Astrocyte (in vitro differentiated cells and primary cell): Measurements from ENCODE around the gene ABCG4. TPM values are rescaled to one million over a fixed set of nuclear protein-coding genes. Genes with fewer than 3 reads are reported as not detected.

Experiments used
- DNase-seq: peaks from one replicate; pipeline ENCODE4 v3.0.0-alpha.2; 2010; ENCODE audit warnings: low read depth
- FAIRE-seq: peaks from 2 replicates; lab custom pipeline; 2011; peaks lifted over from hg19 to GRCh38; lab: Jason Lieb, UNC
- H2AFZ ChIP-seq: 2 replicates; pipeline ENCODE4 v1.6.0; 2012; ENCODE audit warnings: low read depth, low read length, inconsistent platforms
- H3K27ac ChIP-seq: 2 replicates; pipeline ENCODE4 v1.5.1; 2011; ENCODE audit warnings: low read depth, low read length, inconsistent platforms
- H3K27me3 ChIP-seq: 2 replicates; pipeline ENCODE4 v1.6.0; 2011; ENCODE audit warnings: low read length, inconsistent platforms; ENCODE audit not compliant: insufficient read depth
- H3K36me3 ChIP-seq: 2 replicates; pipeline ENCODE4 v1.5.1; 2011; ENCODE audit warnings: low read length, inconsistent platforms; ENCODE audit not compliant: insufficient read depth
- H3K4me1 ChIP-seq: 2 replicates; pipeline ENCODE4 v1.5.1; 2011; ENCODE audit warnings: low read length, inconsistent platforms; ENCODE audit not compliant: insufficient read depth
- H3K4me2 ChIP-seq: 2 replicates; pipeline ENCODE4 v1.6.0; 2012; ENCODE audit warnings: low read length, inconsistent platforms
- H3K4me3 ChIP-seq: 2 replicates; pipeline ENCODE4 v1.5.1; 2011; ENCODE audit warnings: low read depth, mild to moderate bottlenecking, low read length, inconsistent platforms; ENCODE audit not compliant: insufficient read depth
- H3K79me2 ChIP-seq: 2 replicates; pipeline ENCODE4 v1.6.0; 2012; ENCODE audit warnings: mild to moderate bottlenecking, low read length, inconsistent platforms; ENCODE audit not compliant: insufficient read depth
- H3K9ac ChIP-seq: 2 replicates; pipeline ENCODE4 v1.6.0; 2012; ENCODE audit warnings: mild to moderate bottlenecking, low read length, inconsistent platforms
- H3K9me3 ChIP-seq: 2 replicates; pipeline ENCODE4 v1.5.1; 2012; ENCODE audit warnings: low read depth, mild to moderate bottlenecking, low read length, inconsistent platforms; ENCODE audit not compliant: insufficient read depth
- H4K20me1 ChIP-seq: 2 replicates; pipeline ENCODE4 v1.6.0; 2012; ENCODE audit warnings: low read length, inconsistent platforms; ENCODE audit not compliant: insufficient read depth
- H3K27ac Mint-ChIP-seq: one replicate; pipeline ENCODE4 v1.8.0; 2021; ENCODE audit warnings: mild to moderate bottlenecking, mixed read lengths; ENCODE audit not compliant: unreplicated experiment
- H3K27me3 Mint-ChIP-seq: one replicate; pipeline ENCODE4 v1.8.0; 2021; ENCODE audit warnings: low read depth, mixed read lengths; ENCODE audit not compliant: unreplicated experiment
- H3K36me3 Mint-ChIP-seq: one replicate; pipeline ENCODE4 v1.8.0; 2021; ENCODE audit warnings: low read depth, mixed read lengths; ENCODE audit not compliant: unreplicated experiment
- H3K4me1 Mint-ChIP-seq: one replicate; pipeline ENCODE4 v1.8.0; 2021; ENCODE audit warnings: low read depth, mixed read lengths; ENCODE audit not compliant: unreplicated experiment
- H3K4me3 Mint-ChIP-seq: one replicate; pipeline ENCODE4 v1.8.0; 2021; ENCODE audit warnings: mild to moderate bottlenecking, moderate library complexity, mixed read lengths; ENCODE audit not compliant: unreplicated experiment
- H3K9me3 Mint-ChIP-seq: one replicate; pipeline ENCODE4 v1.8.0; 2021; ENCODE audit warnings: mild to moderate bottlenecking, mixed read lengths; ENCODE audit not compliant: unreplicated experiment
- CTCF ChIP-seq: IDR thresholded peaks from 2 replicates; pipeline ENCODE4 v1.5.1; 2011; ENCODE audit warnings: low read depth, mild to moderate bottlenecking, inconsistent platforms, low read length, moderate library complexity; ENCODE audit not compliant: insufficient read depth
- EZH2 ChIP-seq: IDR thresholded peaks from 2 replicates; pipeline ENCODE4 v1.6.1; 2012; ENCODE audit warnings: mild to moderate bottlenecking, low read length, inconsistent platforms; ENCODE audit not compliant: insufficient read depth
- total RNA-seq: library from RNA; stranded (reverse); gene quantifications from 2 replicates; pipeline ENCODE4 v1.2.1, GENCODE V29; 2021

Gene ABCG4
- total RNA-seq, 1 donor from 2014 or later, result 1.5 TPM

GRCh38 chr11:119194811-119195440, 46.1 kb downstream of the ABCG4 start:
- Histone ChIP-seq H3K4me1 (no peaks in the 10 kb centered on the region), H3K9ac (no peak overlapping the region), H3K9me3 (no peaks in the 10 kb centered on the region), H3K4me3 (no peak overlapping the region), H4K20me1 (no peaks in the 10 kb centered on the region), H3K4me2 (no peak overlapping the region), H2AFZ (no peak overlapping the region), H3K27ac (no peak overlapping the region), H3K79me2 (no peaks in the 10 kb centered on the region), H3K36me3 (no peaks in the 10 kb centered on the region), H3K27me3 (no peaks in the 10 kb centered on the region)
- H3K4me1 Mint-ChIP-seq, result no peaks in the 10 kb centered on the region
- DNase-seq (no peak), FAIRE-seq (no peak)
- no peak overlapping the region for H3K27ac Mint-ChIP-seq
- H3K4me3 Mint-ChIP-seq, result peak overlapping the region; percentile 20
- H3K36me3 Mint-ChIP-seq, result peaks cover 2% of the 10 kb centered on the region
- no peak for TF ChIP-seq CTCF
- TF ChIP-seq EZH2, result no peak
- H3K27me3 Mint-ChIP-seq, result peaks cover 7% of the 10 kb centered on the region
- H3K9me3 Mint-ChIP-seq, result no peaks in the 10 kb centered on the region

DNA sequence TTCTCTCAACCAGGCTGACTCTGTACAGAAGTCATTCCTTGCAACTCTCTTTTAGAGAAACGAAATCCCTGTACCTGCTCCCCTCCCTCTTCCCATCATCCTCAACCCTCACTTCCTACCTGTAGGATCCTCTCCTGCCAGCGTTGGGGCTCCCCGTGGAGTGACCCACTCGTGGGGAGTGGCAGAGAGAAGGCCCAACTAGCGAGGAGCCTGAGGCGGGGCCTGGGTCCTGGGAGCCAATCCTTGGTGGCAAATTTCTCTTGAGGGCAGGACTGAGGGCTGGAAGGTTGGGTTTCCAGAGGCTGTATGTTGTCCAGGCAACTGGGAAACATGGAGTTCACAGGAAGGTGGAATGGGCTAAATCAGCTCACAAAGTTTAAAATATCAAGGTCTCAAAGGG, 46.8 kb downstream of the ABCG4 start:
- H3K27ac Mint-ChIP-seq, result no peak overlapping the region
- H3K4me3 ChIP-seq, result no peak overlapping the region
- H3K4me1 ChIP-seq, result no peaks in the 10 kb centered on the region
- no peak overlapping the region for H3K27ac ChIP-seq
- peak overlapping the region; percentile 38 for H3K4me2 ChIP-seq
- H3K36me3 Mint-ChIP-seq, result peaks cover 2% of the 10 kb centered on the region
- no peaks in the 10 kb centered on the region for H3K9me3 ChIP-seq
- DNase-seq (peak; percentile 39), FAIRE-seq (no peak)
- no peaks in the 10 kb centered on the region for H3K4me1 Mint-ChIP-seq
- H3K36me3 ChIP-seq, result no peaks in the 10 kb centered on the region
- TF ChIP-seq EZH2, result no peak
- no peak for TF ChIP-seq CTCF
- H3K27me3 Mint-ChIP-seq, result peaks cover 7% of the 10 kb centered on the region
- H3K9me3 Mint-ChIP-seq, result no peaks in the 10 kb centered on the region
- H4K20me1 ChIP-seq, result no peaks in the 10 kb centered on the region
- no peak overlapping the region for H2AFZ ChIP-seq
- H3K79me2 ChIP-seq, result no peaks in the 10 kb centered on the region
- no peak overlapping the region for H3K9ac ChIP-seq
- no peak overlapping the region for H3K4me3 Mint-ChIP-seq
- H3K27me3 ChIP-seq, result no peaks in the 10 kb centered on the region

DNA sequence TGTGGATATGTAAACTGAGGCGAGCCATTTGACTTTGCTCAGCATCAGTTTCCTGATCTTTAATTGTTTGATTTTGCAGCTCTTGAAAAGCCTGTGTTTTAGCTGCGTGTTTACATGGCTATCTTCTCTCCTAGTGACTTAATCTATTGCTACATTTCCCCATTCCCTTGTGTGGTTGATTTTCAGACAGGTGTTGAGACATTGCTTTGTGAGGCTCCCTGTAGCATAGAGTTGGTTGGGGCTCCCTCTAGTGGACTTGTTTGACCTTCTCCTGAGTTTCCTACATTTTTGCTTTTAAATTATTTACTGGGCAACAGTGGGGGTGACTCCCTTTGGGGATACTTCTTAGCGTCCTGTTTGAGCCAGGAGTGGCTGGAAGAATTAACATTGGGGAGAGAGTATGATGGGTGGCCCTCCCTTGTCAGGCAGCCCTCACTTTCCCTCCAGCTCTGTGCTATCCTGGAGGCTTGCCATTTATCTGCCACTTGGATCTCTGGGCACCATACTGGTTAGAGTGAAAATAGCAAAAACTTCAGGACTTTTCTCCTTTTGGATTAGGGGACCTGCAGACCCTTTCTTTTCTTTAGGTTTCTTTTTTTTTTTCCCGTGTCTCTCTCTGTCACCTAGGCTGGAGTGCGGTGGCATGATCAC, 48.1 kb downstream of the ABCG4 start:
- peak; percentile 53 for DNase-seq
- FAIRE-seq, result peak; percentile 90
- H3K36me3 ChIP-seq, result no peaks in the 10 kb centered on the region

More for the DNA sequence above, 48.1 kb downstream of the ABCG4 start:
- Mint-ChIP-seq H3K27ac (no peak overlapping the region), H3K27me3 (peaks cover 10% of the 10 kb centered on the region), H3K4me3 (no peak overlapping the region), H3K4me1 (no peaks in the 10 kb centered on the region), H3K9me3 (no peaks in the 10 kb centered on the region), H3K36me3 (peaks cover 2% of the 10 kb centered on the region)
- Histone ChIP-seq H3K27me3 (no peaks in the 10 kb centered on the region), H3K4me2 (no peak overlapping the region), H3K79me2 (no peaks in the 10 kb centered on the region), H4K20me1 (no peaks in the 10 kb centered on the region), H3K9ac (no peak overlapping the region), H2AFZ (no peak overlapping the region), H3K9me3 (no peaks in the 10 kb centered on the region), H3K4me3 (no peak overlapping the region), H3K27ac (no peak overlapping the region), H3K4me1 (no peaks in the 10 kb centered on the region)
- no peak for TF ChIP-seq EZH2
- peak; percentile 90 for TF ChIP-seq CTCF
